Activated naive CD4-positive, alpha-beta T cell treated with anti-CD3 and anti-CD28 coated beads, Interleukin-2, amount 50 U/mL, for 72 hours (primary cell): Measurements from ENCODE around the gene C1orf167. TPM values are rescaled to one million over a fixed set of nuclear protein-coding genes. Genes with fewer than 3 reads are reported as not detected.

Source experiments
- ATAC-seq, 2 donors: fragments of 150-1000 bp; cut with Tn5 transposase; 2 replicates each; pipeline ENCODE4 v1.10.0; 2021; ENCODE audit warnings: mild to moderate bottlenecking in 2 of 2, moderate library complexity in 2 of 2
- DNase-seq, 2 donors: peaks; one replicate each; pipeline ENCODE4 v3.0.0; 2021 to 2022; ENCODE audit warnings: low spot score in 2 of 2
- H3K27ac Mint-ChIP-seq, 2 donors: one replicate each; pipeline ENCODE4 v1.8.0; 2022; ENCODE audit warnings: mild to moderate bottlenecking in 2 of 2, mixed read lengths in 2 of 2
- H3K36me3 Mint-ChIP-seq, 2 donors: one replicate each; pipeline ENCODE4 v1.8.0; 2022; ENCODE audit warnings: mixed read lengths in 2 of 2
- H3K9me3 Mint-ChIP-seq, 2 donors: one replicate each; pipeline ENCODE4 v1.8.0; 2022; ENCODE audit warnings: mixed read lengths in 2 of 2
- total RNA-seq, 2 donors: library from RNA; stranded (reverse); gene quantifications; one replicate each; pipeline ENCODE4 v1.2.3, GENCODE V29; 2022

C1orf167 gene
- total RNA-seq = not detected

DNA sequence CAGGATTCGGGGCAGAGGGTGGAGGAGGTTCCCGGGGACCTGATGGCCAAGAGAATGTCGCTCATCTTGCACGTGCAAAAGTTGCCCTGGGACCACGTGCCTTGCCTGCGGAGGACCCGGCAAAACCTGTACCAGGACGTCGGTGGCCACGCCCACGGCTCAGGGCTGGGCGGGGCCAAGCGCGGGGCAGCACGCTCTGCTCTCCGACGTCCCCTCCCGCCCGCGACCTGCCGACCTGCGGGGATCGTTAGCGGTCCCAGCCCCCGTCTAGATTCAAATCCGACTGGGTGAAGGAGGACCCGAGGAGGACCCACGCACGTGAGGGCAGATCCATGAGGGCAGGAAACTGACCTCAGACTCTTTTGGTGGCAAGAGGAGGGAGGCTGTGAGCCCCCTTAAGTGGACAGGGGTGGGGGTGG is at the start of gene C1orf167:
C1orf167 (plus strand) TSS at position 206 of the 419 bp plus-strand sequence. CDS start 2,208 bp downstream, outside the sequence.
- H3K27ac Mint-ChIP-seq = no peak within 1 kb of the TSS
- no peaks in the 10 kb centered on the region for H3K9me3 Mint-ChIP-seq
- peak in 1 of 2 donors; percentile 47 for DNase-seq
- no peaks in the 10 kb centered on the region for H3K36me3 Mint-ChIP-seq
- peak; percentile 41 to 73 for ATAC-seq

- ATAC-seq (no peak), DNase-seq (no peak)
- no peak overlapping the region for H3K27ac Mint-ChIP-seq
- H3K36me3 Mint-ChIP-seq = no peaks in the 10 kb centered on the region
- H3K9me3 Mint-ChIP-seq = no peaks in the 10 kb centered on the region
Observed at GRCh38 chr1:11712285-11712684, 49.7 kb upstream of the C1orf167 start.

GRCh38 chr1:11713095-11713494 is 48.9 kb upstream of the C1orf167 start:
- Mint-ChIP-seq H3K36me3 (no peaks in the 10 kb centered on the region), H3K9me3 (no peaks in the 10 kb centered on the region), H3K27ac (no peak overlapping the region)
- DNase-seq = no peak
- no peak for ATAC-seq

- ATAC-seq = no peak
- no peaks in the 10 kb centered on the region for H3K36me3 Mint-ChIP-seq
- no peak for DNase-seq
- peak overlapping the region in 1 of 2 donors; percentile 48 for H3K27ac Mint-ChIP-seq
- H3K9me3 Mint-ChIP-seq = no peaks in the 10 kb centered on the region
Observed at GRCh38 chr1:11714831-11715575, 47.0 kb upstream of the C1orf167 start.

GRCh38 chr1:11719313-11720032 is 42.5 kb upstream of the C1orf167 start:
- H3K36me3 Mint-ChIP-seq = no peaks in the 10 kb centered on the region
- H3K9me3 Mint-ChIP-seq = no peaks in the 10 kb centered on the region
- peak overlapping the region; percentile 83 to 87 for H3K27ac Mint-ChIP-seq

GRCh38 chr1:11720033-11720376 is 42.0 kb upstream of the C1orf167 start:
- ATAC-seq (no peak), DNase-seq (no peak)
- Mint-ChIP-seq H3K27ac (peak overlapping the region in 1 of 2 donors; percentile 87), H3K9me3 (no peaks in the 10 kb centered on the region), H3K36me3 (no peaks in the 10 kb centered on the region)

More at GRCh38 chr1:11719313-11720032, 42.5 kb upstream of the C1orf167 start:
- peak; percentile 80 to 83 for DNase-seq
- ATAC-seq = peak; percentile 81 to 88

GRCh38 chr1:11720525-11720924 is 41.5 kb upstream of the C1orf167 start:
- no peak for DNase-seq
- no peaks in the 10 kb centered on the region for H3K9me3 Mint-ChIP-seq
- no peaks in the 10 kb centered on the region for H3K36me3 Mint-ChIP-seq
- no peak overlapping the region for H3K27ac Mint-ChIP-seq
- no peak for ATAC-seq

DNA sequence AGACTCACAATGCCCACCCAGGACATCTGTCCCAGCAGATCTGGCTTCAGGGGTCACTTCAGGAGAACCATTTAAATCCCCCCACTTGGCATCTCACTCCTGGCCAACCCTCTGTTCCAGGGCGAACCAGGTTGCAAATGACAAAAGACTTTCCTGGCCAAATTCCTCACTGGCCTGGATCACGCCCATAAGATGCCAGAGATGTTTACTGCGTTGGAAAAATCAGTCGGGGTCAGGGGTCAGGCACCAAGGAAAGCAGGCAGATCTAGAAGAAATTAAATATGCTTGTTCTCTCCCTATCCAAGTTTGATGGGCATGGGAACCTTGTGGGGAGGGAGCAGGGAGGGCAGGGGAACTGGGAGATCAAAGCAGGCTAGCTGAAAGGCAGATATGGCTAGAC is 40.7 kb upstream of the C1orf167 start:
- DNase-seq (no peak), ATAC-seq (no peak)
- H3K9me3 Mint-ChIP-seq = no peaks in the 10 kb centered on the region
- H3K36me3 Mint-ChIP-seq = no peaks in the 10 kb centered on the region
- no peak overlapping the region for H3K27ac Mint-ChIP-seq

DNA sequence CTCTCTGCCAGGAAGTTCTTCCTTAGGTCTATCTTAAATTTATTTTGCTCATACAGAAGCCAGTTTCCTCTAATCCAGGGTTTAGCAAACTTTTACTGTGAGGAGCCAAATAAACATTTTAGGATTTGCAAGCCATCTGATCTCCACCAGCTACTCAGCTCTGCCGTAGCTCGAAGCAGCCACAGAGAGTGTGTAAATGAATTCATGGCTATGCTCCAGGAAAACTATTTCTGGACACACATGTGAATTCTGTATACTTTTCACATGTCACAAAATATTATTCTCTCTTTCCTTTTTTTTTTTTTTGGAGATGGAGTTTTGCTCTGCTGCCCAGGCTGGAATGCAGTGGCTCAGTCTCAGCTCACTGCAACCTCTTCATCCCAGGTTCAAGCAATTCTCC is 39.5 kb upstream of the C1orf167 start:
- Mint-ChIP-seq H3K36me3 (no peaks in the 10 kb centered on the region), H3K9me3 (no peaks in the 10 kb centered on the region), H3K27ac (no peak overlapping the region)
- ATAC-seq = no peak
- DNase-seq = no peak

GRCh38 chr1:11725616-11726015 is 36.4 kb upstream of the C1orf167 start:
- Mint-ChIP-seq H3K9me3 (no peaks in the 10 kb centered on the region), H3K27ac (no peak overlapping the region), H3K36me3 (no peaks in the 10 kb centered on the region)
- ATAC-seq (no peak), DNase-seq (no peak)

DNA sequence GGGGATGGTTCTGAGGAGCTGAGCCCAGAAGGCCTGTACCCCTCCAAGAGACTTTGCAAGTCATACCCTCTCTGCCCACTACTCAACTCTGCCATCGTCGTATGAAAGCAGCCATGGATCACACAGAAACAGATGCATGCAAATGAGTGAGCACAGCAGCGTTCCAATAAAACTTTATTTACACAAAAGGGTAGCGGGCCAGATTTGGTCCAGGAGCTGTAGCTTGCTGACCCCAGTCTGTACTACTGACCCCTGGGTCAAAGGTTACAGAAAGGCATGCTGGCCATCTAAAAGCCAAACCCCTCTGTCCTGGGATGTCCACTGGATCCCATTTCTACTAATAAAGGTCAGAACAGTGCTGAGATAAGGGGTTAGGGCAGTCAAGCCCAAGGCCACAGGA is 34.9 kb upstream of the C1orf167 start:
- DNase-seq = no peak
- no peaks in the 10 kb centered on the region for H3K9me3 Mint-ChIP-seq
- ATAC-seq = no peak
- no peaks in the 10 kb centered on the region for H3K36me3 Mint-ChIP-seq
- no peak overlapping the region for H3K27ac Mint-ChIP-seq

DNA sequence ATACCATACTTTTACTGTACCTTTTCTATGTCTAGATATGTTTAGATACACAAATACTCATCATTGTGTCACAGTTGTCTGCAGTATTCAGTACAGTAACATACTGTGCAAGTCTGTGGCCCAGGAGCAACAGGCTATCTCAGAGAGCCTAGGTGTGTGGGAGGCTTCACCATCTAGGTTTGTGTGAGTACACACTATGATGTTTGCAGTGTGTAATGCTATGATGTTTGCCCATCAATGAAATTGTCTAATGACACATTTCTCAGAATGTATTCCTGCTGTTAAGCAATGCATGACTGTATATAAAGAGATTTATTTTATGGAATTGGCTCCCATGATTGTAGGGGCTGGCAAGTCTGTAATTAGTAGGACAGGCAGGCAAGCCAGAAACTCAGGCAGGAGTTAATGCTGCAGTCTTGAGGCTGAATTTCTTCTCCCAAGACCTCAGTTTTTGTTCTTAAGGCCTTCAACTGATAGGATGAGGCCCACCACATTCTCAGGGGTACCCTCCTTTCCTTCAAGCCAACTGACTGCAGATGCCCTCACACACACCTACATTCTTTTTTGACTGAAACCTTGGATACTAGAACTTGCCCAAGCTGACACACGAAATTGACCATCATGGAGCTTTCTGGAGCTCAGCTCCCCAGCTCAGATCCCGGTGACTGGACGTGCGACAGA is 33.7 kb upstream of the C1orf167 start:
- H3K9me3 Mint-ChIP-seq = no peaks in the 10 kb centered on the region
- H3K36me3 Mint-ChIP-seq = no peaks in the 10 kb centered on the region
- ATAC-seq = no peak
- H3K27ac Mint-ChIP-seq = no peak overlapping the region
- DNase-seq = no peak

GRCh38 chr1:11729155-11729497 is 32.9 kb upstream of the C1orf167 start:
- Mint-ChIP-seq H3K36me3 (no peaks in the 10 kb centered on the region), H3K27ac (no peak overlapping the region), H3K9me3 (no peaks in the 10 kb centered on the region)
- no peak for ATAC-seq
- no peak for DNase-seq

- DNase-seq = no peak
Observed at GRCh38 chr1:11729498-11730428, 32.2 kb upstream of the C1orf167 start.

GRCh38 chr1:11730429-11730891 is 31.5 kb upstream of the C1orf167 start:
- Mint-ChIP-seq H3K27ac (peak overlapping the region in 1 of 2 donors; percentile 44), H3K9me3 (no peaks in the 10 kb centered on the region), H3K36me3 (no peaks in the 10 kb centered on the region)
- no peak for DNase-seq
- ATAC-seq = peak; percentile 56 to 79

More at GRCh38 chr1:11729498-11730428, 32.2 kb upstream of the C1orf167 start:
- no peaks in the 10 kb centered on the region for H3K36me3 Mint-ChIP-seq
- H3K9me3 Mint-ChIP-seq = no peaks in the 10 kb centered on the region
- H3K27ac Mint-ChIP-seq = peak overlapping the region in 1 of 2 donors; percentile 44
- peak in 1 of 2 donors; percentile 45 for ATAC-seq

DNA sequence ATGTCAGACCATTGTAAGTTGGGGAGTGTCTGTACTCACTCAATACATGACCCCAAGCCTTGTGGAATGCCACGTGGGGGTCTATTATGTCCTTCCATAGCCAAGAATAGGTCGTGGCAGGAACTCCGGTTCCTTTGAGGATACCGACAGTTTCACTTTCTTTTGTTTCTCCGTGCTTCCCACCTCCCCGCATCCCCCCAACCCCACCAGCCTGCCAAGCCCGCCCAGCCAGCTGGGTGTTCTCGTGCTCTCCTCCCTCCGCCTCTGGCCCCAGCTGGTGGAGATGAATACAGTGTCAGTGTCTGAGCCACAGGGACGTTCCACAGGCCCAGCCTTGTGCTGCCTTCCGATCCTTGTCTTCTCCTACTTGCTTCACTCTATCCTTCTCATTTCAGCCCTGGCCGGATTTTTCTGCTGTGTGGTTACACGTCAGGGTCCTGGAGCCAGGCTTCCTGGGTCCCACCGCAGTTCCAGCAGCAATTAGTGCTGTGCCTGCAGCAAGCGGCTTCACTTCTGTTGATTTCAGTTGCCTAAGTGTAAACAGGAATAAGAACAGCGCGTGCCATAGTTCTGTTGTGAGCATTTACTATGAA is 30.2 kb upstream of the C1orf167 start:
- peak overlapping the region; percentile 74 to 85 for H3K27ac Mint-ChIP-seq

More for the DNA sequence above, 30.2 kb upstream of the C1orf167 start:
- Mint-ChIP-seq H3K9me3 (no peaks in the 10 kb centered on the region), H3K36me3 (peaks cover 0 to 5% of the 10 kb centered on the region in 2 donors)
- no peak for DNase-seq
- peak in 1 of 2 donors; percentile 19 for ATAC-seq
